NCI-H2171 (cell line): Measurements from ENCODE around the gene SLC17A9.
A peak's percentile ranks its signal among the peaks of the same experiment; 100 is the strongest.

Experiments used
- DNase-seq: peaks from one replicate; lab custom pipeline; 2025; lab: John Stamatoyannopoulos, UW

The SLC17A9 gene

GRCh38 chr20:63003546-63003945, 51.0 kb downstream of the SLC17A9 start:
- DNase-seq: no peak

GRCh38 chr20:63004607-63005364, 52.3 kb downstream of the SLC17A9 start:
- no peak for DNase-seq

- no peak for DNase-seq
Observed at GRCh38 chr20:63005365-63005861, 52.9 kb downstream of the SLC17A9 start.

- no peak for DNase-seq
Observed at GRCh38 chr20:63005862-63006539, 53.5 kb downstream of the SLC17A9 start.

- peak; percentile 63 for DNase-seq
Observed at GRCh38 chr20:63006540-63007359, 54.2 kb downstream of the SLC17A9 start, which contains the start of gene BHLHE23. BHLHE23 (minus strand) TSS chr20:63006964; CDS start chr20:63006774, 190 bp downstream.

GRCh38 chr20:63007360-63007645, 54.8 kb downstream of the SLC17A9 start:
- no peak for DNase-seq

GRCh38 chr20:63007646-63008488, 55.4 kb downstream of the SLC17A9 start:
- no peak for DNase-seq

- no peak for DNase-seq
Observed at GRCh38 chr20:63008541-63009044, 56.1 kb downstream of the SLC17A9 start.

GRCh38 chr20:63009045-63009961, 56.8 kb downstream of the SLC17A9 start:
- peak; percentile 60 for DNase-seq

GRCh38 chr20:63009988-63010769, 57.7 kb downstream of the SLC17A9 start:
- no peak for DNase-seq

- DNase-seq: no peak
Observed at GRCh38 chr20:63011798-63012197, 59.3 kb downstream of the SLC17A9 start.

- no peak for DNase-seq
Observed at GRCh38 chr20:63013207-63013606, 60.7 kb downstream of the SLC17A9 start.

- DNase-seq: no peak
Observed at GRCh38 chr20:63014287-63014686, 61.8 kb downstream of the SLC17A9 start.

GRCh38 chr20:63014710-63015109, 62.2 kb downstream of the SLC17A9 start:
- peak; percentile 29 for DNase-seq

GRCh38 chr20:63015147-63015661, 62.7 kb downstream of the SLC17A9 start:
- no peak for DNase-seq

GRCh38 chr20:63015662-63016361, 63.3 kb downstream of the SLC17A9 start:
- no peak for DNase-seq

- DNase-seq: no peak
Observed at GRCh38 chr20:63016514-63017075, 64.1 kb downstream of the SLC17A9 start.

GRCh38 chr20:63017076-63017825, 64.7 kb downstream of the SLC17A9 start:
- DNase-seq: no peak
